HG03571 (cell line): ENCODE data around the gene FCHO1.

Source experiments
- ATAC-seq: cut with Tn5 transposase; IDR thresholded peaks from one replicate; pipeline ENCODE4 v1.9.1; 2021; ENCODE audit not compliant: unreplicated experiment

Gene FCHO1

GRCh38 chr19:17829855-17830566 lies 78.7 kb downstream of the FCHO1 start:
- no peak for ATAC-seq

GRCh38 chr19:17830567-17831418 lies 79.5 kb downstream of the FCHO1 start:
- ATAC-seq = no peak

GRCh38 chr19:17831419-17831888 lies 80.2 kb downstream of the FCHO1 start:
- no peak for ATAC-seq

- no peak for ATAC-seq
Observed at GRCh38 chr19:17832443-17833208, 81.3 kb downstream of the FCHO1 start.

- no peak for ATAC-seq
Observed at GRCh38 chr19:17834350-17835181, 83.3 kb downstream of the FCHO1 start.

- ATAC-seq = no peak
Observed at GRCh38 chr19:17835182-17836006, 84.1 kb downstream of the FCHO1 start.

GRCh38 chr19:17836530-17836929 lies 85.3 kb downstream of the FCHO1 start:
- ATAC-seq = no peak

GRCh38 chr19:17837972-17838371 lies 86.7 kb downstream of the FCHO1 start:
- ATAC-seq = no peak
